NCI-H128 (cell line): Measurements from ENCODE around the gene FRS3.
"Not testable (repeated sequence)": the region's sequence is repeated elsewhere in the genome, so short reads cannot be mapped to it uniquely, and the experiment has no call there.

Source experiments
- DNase-seq: peaks from one replicate; lab custom pipeline; 2025; ENCODE audit not compliant: unreplicated experiment; lab: John Stamatoyannopoulos, UW

Gene FRS3

DNA sequence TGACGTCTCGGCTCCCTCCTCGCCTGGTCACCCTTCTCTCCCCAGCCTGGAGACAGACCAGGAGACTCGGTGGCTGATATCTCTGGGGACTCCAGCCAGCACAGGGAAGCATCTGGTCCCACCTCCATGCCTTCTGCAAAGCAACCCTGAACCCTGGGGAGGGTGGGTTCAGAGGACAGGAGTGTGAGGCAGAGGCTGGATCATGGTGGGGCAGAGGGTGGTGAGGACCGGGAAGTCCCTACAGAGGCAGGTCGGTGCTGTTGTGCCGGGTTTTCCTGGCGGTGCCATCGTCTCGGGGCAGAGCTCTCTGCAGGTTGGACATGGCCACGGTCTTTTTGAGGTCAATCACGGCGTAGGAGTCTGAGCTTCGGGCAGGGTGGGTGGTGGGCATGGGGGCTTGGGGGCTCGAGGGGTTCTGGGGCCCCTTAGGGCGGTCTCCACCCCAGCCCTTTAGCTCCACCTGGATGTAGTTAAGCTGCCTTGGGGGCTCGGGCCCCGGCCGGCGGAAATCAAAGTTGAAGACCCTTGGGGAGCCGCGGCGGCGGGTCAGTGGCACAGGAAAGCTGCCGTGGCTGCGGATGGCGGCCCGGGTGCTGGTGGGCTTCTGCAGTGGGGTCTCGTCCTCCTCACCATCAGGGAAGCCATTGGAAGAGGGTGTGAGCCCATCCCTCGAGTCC lies 9.2 kb downstream of the FRS3 start:
- no peak for DNase-seq

- no peak for DNase-seq
Measured at GRCh38 chr6:41769376-41769775, 10.3 kb downstream of the FRS3 start.

GRCh38 chr6:41768545-41769308 lies 11.0 kb downstream of the FRS3 start:
- DNase-seq = no peak

DNA sequence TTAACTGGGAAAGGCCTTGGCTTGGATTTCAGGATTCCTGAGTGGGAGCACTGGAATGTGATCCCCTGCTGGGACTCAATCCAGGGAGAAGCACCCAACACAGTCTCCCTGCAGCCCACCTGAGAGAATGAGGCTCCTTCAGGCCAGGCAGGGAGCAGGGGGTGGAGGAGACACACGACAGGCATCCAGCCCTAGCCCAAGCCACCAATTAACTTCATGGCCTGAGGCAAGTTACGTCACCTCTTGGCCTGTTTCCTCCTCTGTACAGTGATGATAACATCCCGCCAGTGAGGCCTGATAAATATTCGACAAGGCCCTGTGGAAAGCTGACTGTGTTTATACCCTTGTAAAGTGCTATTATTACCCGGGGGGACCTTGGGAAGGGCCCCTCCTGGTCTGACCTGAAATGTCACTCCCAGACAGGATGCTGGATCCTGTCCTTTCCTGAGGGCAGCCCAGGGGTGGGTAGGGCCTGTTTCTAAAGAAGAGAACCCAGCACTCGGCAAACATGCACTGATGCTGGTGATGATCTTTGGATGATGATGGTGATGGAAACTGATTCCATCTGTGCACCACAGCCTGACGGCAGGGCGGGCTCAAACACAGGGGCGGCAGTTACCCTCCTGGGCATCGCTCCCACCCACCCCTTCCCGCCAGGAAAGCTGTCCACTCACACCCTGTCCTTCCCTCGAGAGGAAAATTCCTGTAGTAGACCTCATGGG lies 12.4 kb downstream of the FRS3 start:
- no peak for DNase-seq

GRCh38 chr6:41766043-41766664 lies 13.5 kb downstream of the FRS3 start:
- not testable (repeated sequence) for DNase-seq

- DNase-seq = no peak
Measured at GRCh38 chr6:41763470-41763869, 16.2 kb downstream of the FRS3 start.

- DNase-seq = no peak
Measured at GRCh38 chr6:41759905-41760579, 19.7 kb downstream of the FRS3 start.

GRCh38 chr6:41759106-41759904 lies 20.4 kb downstream of the FRS3 start:
- no peak for DNase-seq

GRCh38 chr6:41758641-41759035 lies 21.1 kb downstream of the FRS3 start:
- DNase-seq = no peak

DNA sequence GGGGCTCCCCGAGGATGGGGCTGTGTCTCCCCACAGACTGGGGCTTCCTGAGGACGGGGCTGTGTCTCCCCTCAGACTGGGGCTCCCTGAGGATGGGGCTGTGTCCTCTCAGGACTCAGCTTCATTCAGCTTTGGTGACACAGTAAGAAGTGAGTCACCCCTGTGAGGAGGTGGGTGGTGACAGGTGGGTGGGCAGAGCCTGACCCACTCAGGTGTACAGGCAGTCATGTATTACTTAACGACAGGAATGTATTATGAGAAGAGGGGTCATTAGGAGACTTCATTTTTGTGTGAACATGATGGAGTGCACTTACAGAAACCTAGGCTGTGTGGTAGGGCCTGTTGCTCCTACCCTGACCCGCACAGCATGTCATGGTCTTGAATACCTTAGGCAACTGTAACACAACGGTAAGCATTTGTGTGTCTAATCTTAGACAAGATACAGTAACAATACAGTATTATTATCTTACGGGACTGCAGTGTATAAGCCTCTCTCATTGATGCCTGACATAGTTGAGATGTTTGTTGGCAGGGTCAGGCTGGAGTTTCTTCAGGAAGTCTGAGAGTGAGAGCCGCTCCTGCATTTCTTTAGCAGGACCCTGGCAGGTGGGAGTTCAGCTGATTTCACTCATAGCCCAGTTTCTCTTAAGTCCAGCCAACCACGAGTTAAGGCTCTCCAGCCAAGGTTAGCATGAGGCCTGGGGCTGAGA lies 21.6 kb downstream of the FRS3 start:
- DNase-seq = no peak

DNA sequence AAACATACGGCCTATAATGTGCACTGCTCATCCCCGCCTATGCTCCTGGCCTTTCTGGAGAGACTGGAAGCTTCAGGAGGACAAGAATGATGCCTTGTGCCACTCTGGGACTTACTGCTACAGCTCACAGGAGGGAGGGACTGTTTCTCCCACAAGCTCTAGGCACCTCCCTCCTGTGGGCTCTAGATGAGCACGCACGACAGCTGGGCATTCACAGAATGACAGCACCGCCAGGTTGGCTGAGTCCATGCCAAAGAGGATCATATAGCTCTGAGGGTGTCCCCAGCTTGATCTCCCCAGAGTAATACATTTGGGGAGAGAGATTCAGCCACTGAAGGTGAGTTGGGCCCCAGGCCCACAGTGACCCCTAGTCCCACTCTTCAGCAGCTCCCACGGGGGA lies 22.4 kb downstream of the FRS3 start:
- no peak for DNase-seq

DNA sequence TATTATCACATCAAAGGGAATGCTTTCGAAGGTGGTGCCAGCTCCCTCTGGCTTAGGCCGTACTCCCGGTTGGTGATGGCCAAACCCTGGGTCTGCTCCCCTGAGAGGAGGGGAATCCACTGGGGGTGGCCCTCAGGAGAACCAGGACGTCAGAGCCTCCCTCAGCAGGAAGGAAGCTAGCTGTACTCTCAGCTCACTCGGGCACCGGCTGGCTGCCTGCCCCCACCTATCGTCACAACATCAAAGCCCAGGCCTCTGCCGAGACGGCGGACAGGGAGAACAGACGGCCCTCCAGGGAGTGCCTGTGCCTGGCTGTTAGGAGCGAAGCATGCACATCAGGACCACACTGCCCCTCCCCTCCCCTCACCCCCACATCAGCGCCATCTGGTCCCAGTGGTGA lies 23.3 kb downstream of the FRS3 start:
- no peak for DNase-seq

- no peak for DNase-seq
Measured at GRCh38 chr6:41755895-41756294, 23.8 kb downstream of the FRS3 start.

- no peak for DNase-seq
Measured at GRCh38 chr6:41750374-41750773, 29.3 kb downstream of the FRS3 start.

- DNase-seq = no peak
Measured at GRCh38 chr6:41748542-41748941, 31.2 kb downstream of the FRS3 start.

DNA sequence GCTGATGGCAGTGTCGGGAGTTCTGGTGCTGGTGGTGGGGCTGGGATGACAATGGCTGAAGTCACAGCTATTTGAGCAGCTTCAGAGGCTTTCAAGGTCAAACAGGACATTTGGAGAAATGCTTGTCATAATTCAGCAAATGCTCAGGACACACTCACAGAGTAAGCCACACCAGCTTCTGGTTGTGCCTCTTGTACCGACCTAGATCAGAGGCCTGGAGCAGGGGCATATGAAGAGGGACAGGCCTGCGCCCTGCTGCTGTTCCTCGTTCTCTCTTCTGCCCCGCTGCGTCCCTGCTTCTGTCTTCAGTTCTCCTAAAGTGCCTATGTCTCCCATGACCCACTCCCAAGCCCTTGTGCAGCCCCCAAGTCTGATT lies 31.6 kb downstream of the FRS3 start:
- DNase-seq = no peak

GRCh38 chr6:41747256-41748101 lies 32.2 kb downstream of the FRS3 start, which contains the start of gene PGC:
Gene PGC (minus strand): TSS chr6:41747397. CDS start chr6:41747334, 63 bp downstream.
- no peak for DNase-seq

DNA sequence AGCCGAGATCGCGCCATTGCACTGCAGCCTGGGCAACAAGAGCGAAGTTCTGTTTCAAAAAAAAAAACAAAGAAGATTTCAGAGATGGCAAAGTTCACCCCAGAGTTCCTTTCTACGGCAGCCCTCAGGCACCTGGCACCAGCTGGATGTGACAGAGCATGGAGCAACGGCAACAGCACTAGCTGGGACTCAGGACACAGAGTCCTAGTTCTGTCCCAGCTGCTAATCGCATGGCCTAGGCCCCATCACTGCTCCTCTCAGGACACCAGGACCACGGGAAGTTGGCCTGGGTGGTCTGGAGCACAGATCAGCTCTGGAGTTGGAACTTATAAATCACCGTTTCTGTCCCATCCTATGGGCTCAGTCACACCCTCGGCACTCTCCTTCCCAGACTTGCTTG lies 33.6 kb downstream of the FRS3 start:
- no peak for DNase-seq
